ENCODE measurements around the gene C17orf113.
"Not testable (repeated sequence)": the region's sequence is repeated elsewhere in the genome, so short reads cannot be mapped to it uniquely, and the experiment has no call there.

Gene C17orf113

DNA sequence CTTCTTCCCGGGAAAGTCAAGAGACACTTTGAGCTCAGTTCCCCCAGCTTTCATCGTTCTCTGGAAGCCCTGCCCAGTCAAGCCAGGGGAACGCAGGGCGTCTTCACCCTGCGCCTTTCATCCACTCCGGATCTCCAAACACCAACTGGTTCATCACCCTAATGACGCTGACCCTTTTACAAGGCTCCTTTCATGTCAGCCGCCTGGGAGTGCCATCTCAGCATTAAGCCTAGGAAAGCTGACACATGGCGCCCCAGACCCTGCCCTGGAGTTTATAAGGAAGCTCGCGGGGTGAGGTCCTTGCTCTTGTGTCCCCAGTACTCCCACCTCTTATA, 32.6 kb downstream of the C17orf113 start:
- TF ChIP-seq, protein P1, sequence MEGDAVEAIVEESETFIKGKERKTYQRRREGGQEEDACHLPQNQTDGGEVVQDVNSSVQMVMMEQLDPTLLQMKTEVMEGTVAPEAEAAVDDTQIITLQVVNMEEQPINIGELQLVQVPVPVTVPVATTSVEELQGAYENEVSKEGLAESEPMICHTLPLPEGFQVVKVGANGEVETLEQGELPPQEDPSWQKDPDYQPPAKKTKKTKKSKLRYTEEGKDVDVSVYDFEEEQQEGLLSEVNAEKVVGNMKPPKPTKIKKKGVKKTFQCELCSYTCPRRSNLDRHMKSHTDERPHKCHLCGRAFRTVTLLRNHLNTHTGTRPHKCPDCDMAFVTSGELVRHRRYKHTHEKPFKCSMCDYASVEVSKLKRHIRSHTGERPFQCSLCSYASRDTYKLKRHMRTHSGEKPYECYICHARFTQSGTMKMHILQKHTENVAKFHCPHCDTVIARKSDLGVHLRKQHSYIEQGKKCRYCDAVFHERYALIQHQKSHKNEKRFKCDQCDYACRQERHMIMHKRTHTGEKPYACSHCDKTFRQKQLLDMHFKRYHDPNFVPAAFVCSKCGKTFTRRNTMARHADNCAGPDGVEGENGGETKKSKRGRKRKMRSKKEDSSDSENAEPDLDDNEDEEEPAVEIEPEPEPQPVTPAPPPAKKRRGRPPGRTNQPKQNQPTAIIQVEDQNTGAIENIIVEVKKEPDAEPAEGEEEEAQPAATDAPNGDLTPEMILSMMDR (conservative IDR thresholded peaks at IDR 0.05), result no peak
- peak overlapping the region; percentile 84 for H3K27ac ChIP-seq

DNA sequence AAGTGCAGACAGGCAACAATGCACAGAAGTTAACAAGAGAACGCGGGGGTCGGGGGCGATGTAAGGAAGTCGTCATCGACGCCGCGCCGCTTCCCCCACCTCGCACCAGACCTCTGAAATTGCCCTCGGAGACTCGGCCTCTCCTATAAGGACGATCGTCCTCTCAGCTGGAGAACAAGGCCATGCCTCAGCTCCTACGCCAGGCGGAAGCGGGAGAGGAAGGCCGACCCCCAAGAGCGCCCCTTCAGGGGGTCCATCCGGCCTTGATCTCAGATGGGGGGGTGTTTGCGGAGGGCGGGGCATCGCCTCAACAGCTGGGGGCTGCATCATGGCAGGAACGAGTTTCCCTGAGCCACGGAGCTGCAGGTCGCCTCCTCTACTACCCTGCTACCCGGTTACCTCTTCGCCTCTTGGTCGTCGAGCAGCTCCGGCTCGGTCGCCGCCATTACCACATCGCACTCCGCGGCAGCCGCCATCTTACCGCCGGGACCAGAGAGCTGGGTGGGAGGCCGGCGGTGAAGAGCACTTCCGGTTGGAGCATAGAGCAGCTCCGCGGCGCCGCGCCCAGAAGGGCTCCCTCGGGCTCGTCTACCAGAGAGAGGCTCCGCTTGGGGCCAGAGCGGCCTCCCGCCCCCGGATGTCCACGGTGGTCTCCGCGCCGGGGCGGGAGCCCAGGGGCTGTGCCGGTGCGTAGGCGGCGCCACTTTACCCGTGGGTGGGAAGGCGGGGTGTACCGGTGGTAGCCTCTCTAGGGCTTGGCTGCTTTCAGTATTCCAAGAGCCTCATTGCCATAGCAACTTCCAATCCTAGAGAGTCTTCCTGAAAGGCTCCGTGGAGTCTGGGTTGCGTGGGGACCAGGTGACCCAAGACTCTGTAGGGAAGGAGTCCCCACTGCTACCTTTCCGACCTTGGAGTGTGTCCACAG, 33.2 kb downstream of the C17orf113 start, which contains the start of gene DNAJC7:
TSS of gene DNAJC7 (minus strand) at position 499 of the 925 bp plus-strand sequence. CDS start at position 476, 23 bp downstream.
- H3K27ac ChIP-seq, result peak within 1 kb of the TSS; percentile 84
- TF ChIP-seq, protein P1 (conservative IDR thresholded peaks at IDR 0.05), result no peak

DNA sequence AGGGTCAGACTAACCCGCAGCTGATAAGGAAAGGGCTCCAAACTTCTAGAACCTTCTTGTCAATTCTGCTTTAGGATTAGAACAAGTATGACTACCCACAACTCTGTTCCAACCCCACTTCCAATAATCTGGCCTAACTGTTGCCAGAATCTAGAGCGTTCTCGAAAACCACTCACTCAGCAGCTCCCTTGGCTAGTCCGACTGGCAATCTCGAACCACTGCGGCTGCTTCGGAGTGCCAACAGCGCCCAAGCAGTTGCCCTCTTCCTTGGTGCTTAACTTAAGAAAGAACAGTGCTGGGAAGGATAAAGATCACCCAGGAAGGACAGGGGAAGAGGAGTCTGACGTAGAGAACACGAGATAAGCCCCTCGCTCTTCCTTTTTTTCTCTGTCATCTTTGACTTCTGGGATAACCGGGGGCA, 34.0 kb downstream of the C17orf113 start:
- TF ChIP-seq, protein P1 (conservative IDR thresholded peaks at IDR 0.05), result no peak

DNA sequence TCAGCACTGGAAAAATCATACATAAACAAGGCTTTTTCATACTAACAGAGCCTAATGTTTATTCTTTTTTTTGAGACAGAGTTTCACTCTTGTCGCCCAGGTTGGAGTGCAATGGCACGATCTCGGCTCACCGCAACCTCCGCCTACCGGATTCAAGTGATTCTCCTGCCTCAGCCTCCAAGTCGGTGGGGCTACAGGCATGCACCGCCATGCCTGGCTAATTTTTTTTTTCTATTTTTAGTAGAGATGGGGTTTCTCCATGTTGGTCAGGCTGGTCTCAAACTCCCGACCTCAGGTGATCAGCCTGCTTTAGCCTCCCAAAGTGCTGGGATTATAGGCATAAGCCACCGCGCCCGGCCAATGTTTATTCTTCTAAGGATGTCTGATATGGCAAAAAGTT, 36.7 kb downstream of the C17orf113 start:
- not testable (repeated sequence) for H3K27ac ChIP-seq

More for the DNA sequence above, 34.0 kb downstream of the C17orf113 start:
- peak overlapping the region; percentile 84 for H3K27ac ChIP-seq

DNA sequence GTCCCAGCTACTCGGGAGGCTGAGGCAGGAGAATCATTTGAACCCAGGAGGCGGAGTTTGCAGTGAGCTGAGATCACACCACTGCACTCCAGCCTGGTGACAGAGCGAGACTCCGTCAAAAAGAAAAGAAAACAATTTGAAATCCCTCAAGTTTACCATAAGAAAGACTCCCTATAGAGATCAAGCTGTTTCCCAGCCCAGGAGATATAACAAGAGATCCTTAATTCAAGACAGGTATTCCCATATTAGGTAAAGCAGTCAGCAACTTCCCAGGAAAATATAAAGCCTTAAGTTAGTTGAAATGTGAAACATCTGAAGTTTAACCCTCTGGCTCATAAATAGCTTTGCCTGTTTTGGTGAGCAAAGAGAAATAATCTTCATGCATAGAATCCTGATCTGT, 38.0 kb downstream of the C17orf113 start:
- not testable (repeated sequence) for H3K27ac ChIP-seq

DNA sequence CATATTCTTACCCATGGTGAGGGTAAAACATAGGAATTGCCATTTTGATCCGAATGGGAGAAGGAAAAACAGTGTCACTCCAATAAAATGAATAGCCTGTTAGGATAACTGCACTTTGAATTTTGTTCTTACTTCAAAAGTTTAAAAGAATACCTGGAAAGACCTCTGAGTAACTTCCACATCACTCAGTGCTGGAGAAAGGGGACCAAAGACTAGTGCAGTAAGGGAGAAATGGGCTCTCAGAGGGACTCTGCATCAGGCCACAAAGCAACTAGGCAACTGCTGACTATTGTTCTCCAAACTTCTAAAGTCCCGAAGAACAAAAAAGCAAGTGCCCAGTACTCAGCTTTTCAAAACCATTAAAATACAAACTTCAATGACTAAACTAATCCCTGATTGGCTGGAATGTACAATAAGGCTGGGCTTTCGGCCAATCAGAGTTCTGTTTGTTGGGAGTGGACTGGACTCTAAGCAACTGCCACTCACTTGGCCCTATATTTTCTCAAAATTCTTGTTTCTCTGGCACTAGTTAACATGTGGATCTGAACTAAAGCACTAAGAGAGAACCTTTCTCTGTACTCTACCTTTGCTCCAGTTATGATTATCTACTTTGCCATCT, 39.4 kb downstream of the C17orf113 start:
- H3K27ac ChIP-seq, result no peak overlapping the region

DNA sequence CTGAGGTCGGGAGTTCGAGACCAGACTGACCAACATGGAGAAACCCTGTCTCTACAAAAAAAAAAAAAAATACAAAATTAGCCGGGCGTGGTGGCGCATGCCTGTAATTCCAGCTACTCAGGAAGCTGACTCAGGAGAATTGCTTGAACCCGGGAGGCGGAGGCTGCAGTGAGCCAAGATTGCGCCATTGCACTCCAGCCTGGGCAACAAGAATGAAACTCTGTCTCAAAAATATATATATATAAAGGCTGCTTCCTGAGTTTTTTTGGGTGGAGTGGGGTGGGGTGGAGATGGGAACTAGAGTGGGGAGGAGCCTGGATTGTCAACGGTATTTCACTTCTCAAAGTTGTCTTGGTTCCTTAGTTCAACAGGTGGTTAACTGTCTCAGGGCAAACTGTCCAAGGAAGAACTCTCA, 40.1 kb downstream of the C17orf113 start:
- H3K27ac ChIP-seq, result not testable (repeated sequence)

More for the DNA sequence above, 39.4 kb downstream of the C17orf113 start:
- TF ChIP-seq, protein P1 (conservative IDR thresholded peaks at IDR 0.05), result no peak

DNA sequence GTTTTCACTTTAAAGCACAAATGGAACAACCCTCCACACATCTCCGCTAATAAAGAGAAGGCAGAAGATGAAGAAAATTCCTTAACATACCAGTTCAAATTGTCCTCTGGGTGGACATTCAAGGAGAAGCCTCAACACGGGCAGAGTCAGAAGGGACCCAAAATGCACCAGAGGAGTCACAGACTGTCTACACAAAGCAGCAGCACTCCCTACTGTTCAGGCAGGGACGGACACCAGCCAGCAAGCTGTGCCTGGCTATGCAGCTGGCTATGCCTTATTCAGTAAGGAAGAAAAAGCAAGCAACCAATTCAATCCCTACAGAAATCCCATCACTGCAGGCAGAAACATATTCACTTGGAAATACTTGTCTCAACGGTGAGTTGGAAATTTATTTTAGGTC, 41.2 kb downstream of the C17orf113 start:
- no peak overlapping the region for H3K27ac ChIP-seq
- TF ChIP-seq, protein P1 (conservative IDR thresholded peaks at IDR 0.05), result no peak

DNA sequence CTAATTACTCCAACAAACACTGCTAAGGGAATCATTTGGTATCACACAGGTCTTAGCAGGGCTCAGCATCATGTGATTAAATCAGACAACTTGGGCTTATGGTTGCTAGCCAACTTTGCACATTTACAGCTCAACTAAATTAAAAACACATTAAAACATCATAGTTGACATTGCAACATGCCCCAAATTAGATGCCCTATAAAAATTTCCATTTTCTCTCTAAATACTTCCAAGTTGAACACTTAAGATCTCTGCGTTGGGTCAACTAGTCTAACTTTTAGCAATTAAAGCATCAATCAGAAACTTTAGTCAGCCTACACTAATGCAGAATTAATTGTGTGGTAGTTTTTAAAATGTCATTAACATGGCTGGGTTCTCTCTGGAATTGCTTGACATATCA, 45.2 kb downstream of the C17orf113 start:
- TF ChIP-seq, protein P1 (conservative IDR thresholded peaks at IDR 0.05), result no peak
- no peak overlapping the region for H3K27ac ChIP-seq
